ENCODE results near the gene HOXA3. TPM values are rescaled to one million over a fixed set of nuclear protein-coding genes. Genes with fewer than 3 reads are reported as not detected.

Gene HOXA3
- total RNA-seq, 1 donor from 2014 or later = 26.4 TPM

GRCh38 chr7:27101171-27101956 lies 51.0 kb downstream of the HOXA3 start:
- H3K36me3 ChIP-seq (ENCODE audit: control insufficient read depth, insufficient read depth, low read length) = no peaks in the 10 kb centered on the region
- no peak for DNase-seq (ENCODE audit: low read depth)
- peak overlapping the region; percentile 31 for H3K4me3 ChIP-seq (ENCODE audit: low read depth, low read length)
- TF ChIP-seq, protein P1, sequence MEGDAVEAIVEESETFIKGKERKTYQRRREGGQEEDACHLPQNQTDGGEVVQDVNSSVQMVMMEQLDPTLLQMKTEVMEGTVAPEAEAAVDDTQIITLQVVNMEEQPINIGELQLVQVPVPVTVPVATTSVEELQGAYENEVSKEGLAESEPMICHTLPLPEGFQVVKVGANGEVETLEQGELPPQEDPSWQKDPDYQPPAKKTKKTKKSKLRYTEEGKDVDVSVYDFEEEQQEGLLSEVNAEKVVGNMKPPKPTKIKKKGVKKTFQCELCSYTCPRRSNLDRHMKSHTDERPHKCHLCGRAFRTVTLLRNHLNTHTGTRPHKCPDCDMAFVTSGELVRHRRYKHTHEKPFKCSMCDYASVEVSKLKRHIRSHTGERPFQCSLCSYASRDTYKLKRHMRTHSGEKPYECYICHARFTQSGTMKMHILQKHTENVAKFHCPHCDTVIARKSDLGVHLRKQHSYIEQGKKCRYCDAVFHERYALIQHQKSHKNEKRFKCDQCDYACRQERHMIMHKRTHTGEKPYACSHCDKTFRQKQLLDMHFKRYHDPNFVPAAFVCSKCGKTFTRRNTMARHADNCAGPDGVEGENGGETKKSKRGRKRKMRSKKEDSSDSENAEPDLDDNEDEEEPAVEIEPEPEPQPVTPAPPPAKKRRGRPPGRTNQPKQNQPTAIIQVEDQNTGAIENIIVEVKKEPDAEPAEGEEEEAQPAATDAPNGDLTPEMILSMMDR (IDR thresholded peaks at IDR 0.05; ENCODE audit: insufficient read depth, low read length, poor library complexity, severe bottlenecking) = no peak
- H3K27me3 ChIP-seq (ENCODE audit: control insufficient read depth, insufficient read depth, low read length) = no peaks in the 10 kb centered on the region

GRCh38 chr7:27100694-27101170 lies 51.7 kb downstream of the HOXA3 start:
- no peak for DNase-seq (ENCODE audit: low read depth)
- H3K36me3 ChIP-seq (ENCODE audit: control insufficient read depth, insufficient read depth, low read length) = no peaks in the 10 kb centered on the region
- TF ChIP-seq, protein P1 (IDR thresholded peaks at IDR 0.05; ENCODE audit: insufficient read depth, low read length, poor library complexity, severe bottlenecking) = no peak
- H3K27me3 ChIP-seq (ENCODE audit: control insufficient read depth, insufficient read depth, low read length) = no peaks in the 10 kb centered on the region
- peak overlapping the region; percentile 31 for H3K4me3 ChIP-seq (ENCODE audit: low read depth, low read length)

DNA sequence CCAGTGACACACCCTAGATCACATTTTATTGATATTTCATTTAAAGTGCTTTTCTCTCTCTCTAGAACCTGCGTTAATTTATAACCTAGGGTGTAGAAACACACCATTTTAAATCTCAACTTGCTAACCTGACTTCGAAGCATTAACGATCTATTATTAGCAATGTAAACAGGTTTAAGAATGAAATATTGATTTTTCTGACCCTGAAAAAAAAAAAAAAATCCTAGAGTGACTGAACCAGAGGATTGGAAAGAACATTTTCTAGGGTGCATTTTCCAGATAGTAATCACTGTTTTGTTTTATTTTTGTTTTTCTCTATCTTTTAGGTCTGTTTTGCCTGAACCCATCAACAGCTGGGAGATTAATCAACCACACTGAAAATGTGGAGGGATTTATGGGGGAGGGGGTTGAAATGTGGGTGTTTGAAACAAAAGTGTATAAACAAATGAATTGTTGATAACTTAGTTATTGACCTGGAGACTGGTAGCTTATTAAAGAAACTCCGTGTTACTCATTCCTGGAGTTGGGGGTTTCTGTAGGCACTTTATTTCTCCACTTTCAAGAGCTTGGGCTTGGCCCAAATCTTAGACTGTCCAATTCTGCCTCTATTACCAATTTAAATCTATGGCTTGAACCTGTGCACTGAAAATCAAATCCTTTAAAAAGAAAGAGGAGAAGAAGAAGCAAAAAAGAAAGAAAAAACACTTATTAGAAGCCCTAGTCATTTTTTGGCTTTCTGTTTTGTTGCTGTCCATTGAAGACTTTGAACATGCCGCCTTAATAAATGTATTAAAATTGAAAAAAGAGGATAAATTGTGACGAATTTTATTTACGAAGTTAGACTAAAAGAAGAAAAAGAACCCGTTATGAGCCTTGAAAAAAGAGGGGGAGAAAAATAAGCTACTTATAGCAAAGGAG lies 52.7 kb downstream of the HOXA3 start:
- Histone ChIP-seq H3K36me3 (ENCODE audit: control insufficient read depth, insufficient read depth, low read length) (no peaks in the 10 kb centered on the region), H3K4me3 (ENCODE audit: low read depth, low read length) (peak overlapping the region; percentile 90), H3K27me3 (ENCODE audit: control insufficient read depth, insufficient read depth, low read length) (no peaks in the 10 kb centered on the region)
- no peak for DNase-seq (ENCODE audit: low read depth)
- TF ChIP-seq, protein P1 (IDR thresholded peaks at IDR 0.05; ENCODE audit: insufficient read depth, low read length, poor library complexity, severe bottlenecking) = no peak

DNA sequence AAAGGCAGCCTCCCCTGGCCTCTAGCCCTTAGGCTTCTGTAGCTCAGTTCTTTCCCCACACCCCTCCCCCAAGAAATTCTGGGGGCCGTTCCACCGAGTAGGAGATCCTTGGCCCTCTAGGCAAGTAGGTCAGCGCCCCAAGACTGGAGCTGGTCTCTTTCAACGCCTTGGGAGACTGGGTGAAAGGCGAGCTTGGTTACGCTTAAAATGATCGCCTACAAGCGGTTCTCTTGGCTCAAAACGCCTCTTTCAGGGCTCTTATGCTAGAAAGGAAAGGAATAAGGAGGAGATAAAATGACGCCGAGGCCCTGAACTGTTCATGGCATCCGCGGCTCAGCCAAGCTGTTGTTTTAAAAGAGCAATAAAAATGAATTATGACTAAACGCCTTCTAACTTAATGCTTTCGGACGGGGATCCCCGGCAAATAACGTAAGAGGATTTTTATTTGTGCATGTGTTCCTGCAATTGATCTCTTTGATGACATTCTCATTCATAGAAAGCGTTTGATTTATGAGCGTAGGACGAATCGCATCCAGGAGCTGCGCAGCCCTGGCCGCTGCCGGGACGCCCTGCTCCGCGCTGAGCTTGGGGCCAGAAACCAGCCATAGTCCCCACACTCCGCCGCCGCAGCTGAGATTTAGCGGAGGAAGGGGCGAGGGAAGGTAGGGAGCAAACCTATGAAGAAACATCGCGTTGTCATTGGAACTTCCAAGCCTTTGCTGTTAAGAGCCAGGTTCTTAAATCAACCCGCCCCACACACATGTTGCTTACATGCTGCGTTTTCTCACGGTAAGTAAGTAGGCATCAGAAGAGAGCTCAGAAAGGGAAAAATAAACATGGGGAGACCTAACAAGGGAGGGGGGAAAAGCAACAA lies 53.6 kb downstream of the HOXA3 start:
- no peak for DNase-seq (ENCODE audit: low read depth)
- TF ChIP-seq, protein P1 (IDR thresholded peaks at IDR 0.05; ENCODE audit: insufficient read depth, low read length, poor library complexity, severe bottlenecking) = peak; percentile 21
- Histone ChIP-seq H3K27me3 (ENCODE audit: control insufficient read depth, insufficient read depth, low read length) (no peaks in the 10 kb centered on the region), H3K36me3 (ENCODE audit: control insufficient read depth, insufficient read depth, low read length) (no peaks in the 10 kb centered on the region), H3K4me3 (ENCODE audit: low read depth, low read length) (peak overlapping the region; percentile 90)

Measured in kidney epithelial cell (primary cell).